Upper lobe of left lung (tissue), 6 donors: ENCODE measurements around the gene LGR4. TPM values are rescaled to one million over a fixed set of nuclear protein-coding genes. Genes with fewer than 3 reads are reported as not detected.

Experiments
- ATAC-seq, 2 donors: fragments of 200-7000 bp; cut with Tn5 transposase; one replicate each; pipeline ENCODE4 v1.9.1; 2022; ENCODE audit warnings: mild to moderate bottlenecking in 2 of 2, moderate library complexity in 2 of 2; ENCODE audit not compliant: low FRiP score in 2 of 2
- DNase-seq, 2 donors: peaks; one replicate each; pipeline ENCODE4 v3.0.0-alpha.2; 2019 to 2020
- H3K27ac ChIP-seq, 4 donors: fragments of 200-600 bp; sonication (generic); one replicate each; pipeline ENCODE4 v1.5.1; 2016 to 2019
- H3K27me3 ChIP-seq, 4 donors: fragments of 200-600 bp; sonication (generic); one replicate each; pipeline ENCODE4 v1.5.1; 2017 to 2019
- H3K36me3 ChIP-seq, 4 donors: fragments of 200-600 bp; sonication (generic); one replicate each; pipeline ENCODE4 v1.5.1; 2016 to 2019
- H3K4me1 ChIP-seq, 4 donors: fragments of 200-600 bp; sonication (generic); one replicate each; pipeline ENCODE4 v1.5.1; 2018 to 2019
- H3K4me3 ChIP-seq, 4 donors: fragments of 200-600 bp; sonication (generic); one replicate each; pipeline ENCODE4 v1.5.1; 2017 to 2019; ENCODE audit warnings: mild to moderate bottlenecking in 2 of 4, moderate library complexity in 1 of 4
- H3K9me3 ChIP-seq, 4 donors: fragments of 200-600 bp; sonication (generic); one replicate each; pipeline ENCODE4 v1.5.1; 2018 to 2019
- CTCF ChIP-seq, 6 experiments: fragments of 450-650 bp in 4 of 6; fragments of 200-600 bp in 2 of 6; sonication (generic) in 2 of 6; IDR thresholded peaks; one replicate each; pipeline ENCODE4 v1.5.1; 2016 to 2019; ENCODE audit warnings: antibody characterized with exemption in 6 of 6
- EP300 ChIP-seq, 4 donors: sonication (generic); formaldehyde crosslinking; IDR thresholded peaks; one replicate each; pipeline ENCODE4 v1.5.1; 2017; ENCODE audit warnings: antibody characterized with exemption in 4 of 4, control low read depth in 2 of 4
- POLR2A ChIP-seq, 4 donors: fragments of 450-650 bp; IDR thresholded peaks; one replicate each; pipeline ENCODE4 v1.5.1; 2016 to 2017; ENCODE audit warnings: antibody characterized with exemption in 4 of 4, mild to moderate bottlenecking in 2 of 4
- POLR2AphosphoS5 ChIP-seq, 2 donors: sonication (generic); formaldehyde crosslinking; IDR thresholded peaks; one replicate each; pipeline ENCODE4 v1.5.1; 2017; ENCODE audit warnings: antibody characterized with exemption in 2 of 2
- WGBS, 2 donors: methylation state at CpG; one replicate each; pipeline ENCODE4 v1.1.5; 2017 to 2018; 5-methylcytosine and 5-hydroxymethylcytosine counted together
- total RNA-seq, 6 donors: library from RNA; depleted of rRNA in 4 of 6; stranded (reverse); fragments of >200 nt in 4 of 6; gene quantifications; one replicate each; pipeline versions ENCODE4 v1.1.0 to v1.2.1, GENCODE V29; 2016 to 2021
- donor health status: DM: no; HTN: no; CAD: no; lungs with moderate emphysema.
- donor health status: DM: no; HTN: yes; CAD: no; lungs with severe emphysema.

LGR4 gene
- total RNA-seq, 6 donors from 2014 or later = 3.1 to 20.2 (median 6.0) TPM

- H3K9me3 ChIP-seq = no peaks in the 10 kb centered on the region
- no peak for TF ChIP-seq POLR2AphosphoS5 (IDR thresholded peaks at IDR 0.05)
- no peak for TF ChIP-seq CTCF (IDR thresholded peaks at IDR 0.05)
- H3K4me3 ChIP-seq = peak overlapping the region; percentile 62 to 90 (median 83)
- 30 to 38% methylated on average over 20 to 21 of the region's 21 CpGs for WGBS, 2 donors
- H3K27ac ChIP-seq = peak overlapping the region in 2 of 4 donors; percentile 79 to 87
- no peaks in the 10 kb centered on the region for H3K36me3 ChIP-seq
- H3K27me3 ChIP-seq = peaks cover 0 to 9% (median 0%) of the 10 kb centered on the region in 4 donors
- ATAC-seq = no peak
- H3K4me1 ChIP-seq = peaks cover 6 to 17% (median 12%) of the 10 kb centered on the region in 4 donors
- DNase-seq = no peak
Measured at GRCh38 chr11:27470826-27471588, 1.6 kb downstream of the LGR4 start.

DNA sequence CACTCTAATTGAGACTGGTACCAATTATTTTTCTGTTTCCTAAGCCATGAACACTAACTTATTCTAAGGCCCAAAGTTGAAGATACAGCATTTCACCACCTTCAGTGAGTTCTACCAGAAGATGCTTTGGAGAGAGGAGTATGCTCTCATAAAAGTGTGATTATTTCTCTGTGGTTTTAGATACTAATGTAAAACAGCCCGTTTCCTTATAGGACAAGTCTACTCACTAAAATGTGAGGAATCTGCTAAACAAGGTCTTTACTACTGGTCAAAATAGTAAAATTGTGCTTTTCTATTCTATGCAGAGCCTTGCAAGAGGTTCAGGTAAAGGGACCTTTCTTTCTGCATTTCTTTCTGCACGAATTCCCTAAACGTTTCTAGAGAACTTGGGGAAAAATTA, 2.4 kb downstream of the LGR4 start:
- ATAC-seq (no peak), DNase-seq (no peak)
- TF ChIP-seq POLR2AphosphoS5 (IDR thresholded peaks at IDR 0.05) (no peak), POLR2A (IDR thresholded peaks at IDR 0.05) (no peak), CTCF (IDR thresholded peaks at IDR 0.05) (no peak), EP300 (IDR thresholded peaks at IDR 0.05) (no peak)
- H3K36me3 ChIP-seq = no peaks in the 10 kb centered on the region
- H3K4me3 ChIP-seq = no peak overlapping the region
- H3K27me3 ChIP-seq = peaks cover 0 to 9% (median 0%) of the 10 kb centered on the region in 4 donors
- H3K4me1 ChIP-seq = peaks cover 6 to 17% (median 12%) of the 10 kb centered on the region in 4 donors
- H3K9me3 ChIP-seq = no peaks in the 10 kb centered on the region
- WGBS, 2 donors = 60 to 68% methylated on average over 3 of the region's 3 CpGs
- H3K27ac ChIP-seq = no peak overlapping the region

DNA sequence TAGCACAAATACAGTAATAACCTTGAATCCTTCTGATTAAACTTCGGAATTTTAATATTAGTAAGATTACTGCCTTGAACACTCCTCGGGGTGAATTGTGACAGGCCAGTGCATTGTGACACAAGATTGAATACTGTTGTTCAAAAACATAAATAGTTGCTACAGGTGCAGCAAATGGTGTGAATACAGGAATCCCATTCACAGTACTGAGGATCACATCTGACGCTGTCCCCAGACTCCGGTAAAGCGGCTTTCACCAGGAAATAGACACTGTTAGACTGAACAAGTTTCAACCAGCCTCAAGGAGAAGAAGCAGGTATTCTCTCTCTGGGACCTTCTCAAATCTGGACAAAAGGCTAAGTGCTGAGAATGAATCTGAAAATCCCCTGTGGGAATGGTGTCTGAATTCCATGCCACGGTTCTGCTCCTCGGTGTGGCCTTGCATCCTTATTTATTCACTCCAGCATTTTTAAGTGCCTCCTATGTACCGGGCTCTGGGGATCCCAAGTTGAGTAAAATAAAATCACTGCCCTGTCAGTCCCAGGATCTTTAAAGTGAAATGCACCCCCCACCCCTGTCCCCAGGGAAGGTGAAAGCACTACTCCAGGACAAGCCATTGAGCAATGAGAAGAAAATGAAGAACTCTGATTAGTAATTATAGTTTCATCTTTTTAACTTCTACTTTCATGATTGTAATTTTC, 3.4 kb downstream of the LGR4 start:
- 77 to 80% methylated on average over 8 of the region's 8 CpGs for WGBS, 2 donors

DNA sequence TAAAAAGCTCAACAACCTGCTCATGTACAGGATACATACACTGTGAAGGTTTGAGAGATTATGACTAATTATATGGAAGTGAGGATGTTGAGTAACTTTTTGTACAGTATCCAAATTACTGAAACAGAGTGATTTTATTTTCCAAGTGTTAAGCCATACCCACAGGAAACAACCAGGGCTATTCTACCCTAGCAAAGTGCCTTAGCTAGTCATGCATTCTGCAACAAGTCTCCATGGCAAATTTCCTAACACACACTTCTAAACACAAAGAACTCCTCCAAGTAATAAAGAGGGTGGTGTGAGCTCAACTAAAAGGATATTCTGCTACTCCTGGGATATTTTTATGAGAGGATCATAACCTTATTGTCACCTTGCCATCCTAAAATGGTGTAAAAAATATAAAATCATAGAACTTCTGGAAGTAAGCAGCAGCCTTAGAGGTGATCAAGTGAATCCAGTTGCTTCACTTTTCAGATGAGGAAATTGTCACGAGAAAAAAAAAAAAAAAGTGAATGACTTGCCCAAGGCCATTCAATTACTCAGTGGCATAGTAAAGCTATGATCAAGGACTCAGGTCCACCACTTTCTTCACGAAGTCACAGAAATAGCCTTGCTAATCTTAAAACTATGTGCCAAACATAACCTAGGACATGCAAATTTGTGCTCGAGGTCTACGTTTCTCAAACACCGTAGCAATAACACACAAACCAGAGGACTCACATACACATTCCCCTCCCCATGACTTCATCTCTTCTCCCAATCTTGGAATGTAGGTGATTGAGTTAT, 4.2 kb downstream of the LGR4 start:
- TF ChIP-seq POLR2A (IDR thresholded peaks at IDR 0.05) = no peak
- TF ChIP-seq CTCF (IDR thresholded peaks at IDR 0.05) = no peak
- TF ChIP-seq POLR2AphosphoS5 (IDR thresholded peaks at IDR 0.05) = no peak
- TF ChIP-seq EP300 (IDR thresholded peaks at IDR 0.05) = no peak
- ATAC-seq (no peak), DNase-seq (no peak)
- H3K4me3 ChIP-seq = no peak overlapping the region
- H3K27ac ChIP-seq = no peak overlapping the region
- H3K4me1 ChIP-seq = peaks cover 9 to 19% (median 16%) of the 10 kb centered on the region in 4 donors
- H3K9me3 ChIP-seq = no peaks in the 10 kb centered on the region
- WGBS, 2 donors = 79 to 82% methylated on average over 5 of the region's 5 CpGs
- no peaks in the 10 kb centered on the region for H3K36me3 ChIP-seq
- H3K27me3 ChIP-seq = peaks cover 0 to 9% (median 0%) of the 10 kb centered on the region in 4 donors

More for the DNA sequence above, 3.4 kb downstream of the LGR4 start:
- ATAC-seq = no peak
- peaks cover 8 to 19% (median 15%) of the 10 kb centered on the region in 4 donors for H3K4me1 ChIP-seq
- H3K4me3 ChIP-seq = no peak overlapping the region
- H3K27ac ChIP-seq = no peak overlapping the region
- no peaks in the 10 kb centered on the region for H3K9me3 ChIP-seq
- no peaks in the 10 kb centered on the region for H3K36me3 ChIP-seq
- TF ChIP-seq EP300 (IDR thresholded peaks at IDR 0.05) (no peak), CTCF (IDR thresholded peaks at IDR 0.05) (no peak), POLR2AphosphoS5 (IDR thresholded peaks at IDR 0.05) (no peak), POLR2A (IDR thresholded peaks at IDR 0.05) (no peak)
- peaks cover 0 to 9% (median 0%) of the 10 kb centered on the region in 4 donors for H3K27me3 ChIP-seq
- no peak for DNase-seq
